Activated CD4-positive, alpha-beta T cell treated with anti-CD3 and anti-CD28 coated beads for 1 hour (primary cell): Measurements from ENCODE around the gene COL1A2.

Experiments
- DNase-seq: peaks from one replicate; pipeline ENCODE4 v3.0.0-alpha.2; 2020

COL1A2 gene

GRCh38 chr7:94412762-94413322 is 18.1 kb downstream of the COL1A2 start:
- DNase-seq: no peak

GRCh38 chr7:94414481-94414880 is 19.8 kb downstream of the COL1A2 start:
- DNase-seq: no peak

GRCh38 chr7:94414980-94415379 is 20.3 kb downstream of the COL1A2 start:
- DNase-seq: no peak

- DNase-seq: no peak
Measured at GRCh38 chr7:94417306-94417705, 22.6 kb downstream of the COL1A2 start.

GRCh38 chr7:94417901-94418300 is 23.2 kb downstream of the COL1A2 start:
- no peak for DNase-seq

- DNase-seq: no peak
Measured at GRCh38 chr7:94418851-94419250, 24.2 kb downstream of the COL1A2 start.

- DNase-seq: no peak
Measured at GRCh38 chr7:94420328-94420727, 25.6 kb downstream of the COL1A2 start.

- no peak for DNase-seq
Measured at GRCh38 chr7:94421681-94422080, 27.0 kb downstream of the COL1A2 start.

- no peak for DNase-seq
Measured at GRCh38 chr7:94422136-94422535, 27.4 kb downstream of the COL1A2 start.

GRCh38 chr7:94422827-94423460 is 28.2 kb downstream of the COL1A2 start:
- DNase-seq: no peak

- DNase-seq: no peak
Measured at GRCh38 chr7:94423863-94424735, 29.4 kb downstream of the COL1A2 start.

GRCh38 chr7:94425546-94425945 is 30.9 kb downstream of the COL1A2 start:
- DNase-seq: no peak

GRCh38 chr7:94426980-94427875 is 32.5 kb downstream of the COL1A2 start:
- DNase-seq: no peak

- DNase-seq: no peak
Measured at GRCh38 chr7:94429153-94429552, 34.5 kb downstream of the COL1A2 start.

- no peak for DNase-seq
Measured at GRCh38 chr7:94431176-94431575, 36.5 kb downstream of the COL1A2 start.

GRCh38 chr7:94431619-94432280 is 37.1 kb downstream of the COL1A2 start:
- DNase-seq: no peak

GRCh38 chr7:94432281-94432670 is 37.6 kb downstream of the COL1A2 start:
- DNase-seq: no peak

GRCh38 chr7:94432817-94433216 is 38.1 kb downstream of the COL1A2 start:
- no peak for DNase-seq

- DNase-seq: no peak
Measured at GRCh38 chr7:94433224-94433623, 38.5 kb downstream of the COL1A2 start.

GRCh38 chr7:94434042-94434441 is 39.3 kb downstream of the COL1A2 start:
- DNase-seq: no peak

GRCh38 chr7:94436018-94436604 is 41.4 kb downstream of the COL1A2 start:
- DNase-seq: no peak

GRCh38 chr7:94436700-94437099 is 42.0 kb downstream of the COL1A2 start:
- no peak for DNase-seq
